ENCODE data around the gene MVK.

- TF ChIP-seq POLR2A (IDR thresholded peaks at IDR 0.05): no peak
- TF ChIP-seq, protein P1, sequence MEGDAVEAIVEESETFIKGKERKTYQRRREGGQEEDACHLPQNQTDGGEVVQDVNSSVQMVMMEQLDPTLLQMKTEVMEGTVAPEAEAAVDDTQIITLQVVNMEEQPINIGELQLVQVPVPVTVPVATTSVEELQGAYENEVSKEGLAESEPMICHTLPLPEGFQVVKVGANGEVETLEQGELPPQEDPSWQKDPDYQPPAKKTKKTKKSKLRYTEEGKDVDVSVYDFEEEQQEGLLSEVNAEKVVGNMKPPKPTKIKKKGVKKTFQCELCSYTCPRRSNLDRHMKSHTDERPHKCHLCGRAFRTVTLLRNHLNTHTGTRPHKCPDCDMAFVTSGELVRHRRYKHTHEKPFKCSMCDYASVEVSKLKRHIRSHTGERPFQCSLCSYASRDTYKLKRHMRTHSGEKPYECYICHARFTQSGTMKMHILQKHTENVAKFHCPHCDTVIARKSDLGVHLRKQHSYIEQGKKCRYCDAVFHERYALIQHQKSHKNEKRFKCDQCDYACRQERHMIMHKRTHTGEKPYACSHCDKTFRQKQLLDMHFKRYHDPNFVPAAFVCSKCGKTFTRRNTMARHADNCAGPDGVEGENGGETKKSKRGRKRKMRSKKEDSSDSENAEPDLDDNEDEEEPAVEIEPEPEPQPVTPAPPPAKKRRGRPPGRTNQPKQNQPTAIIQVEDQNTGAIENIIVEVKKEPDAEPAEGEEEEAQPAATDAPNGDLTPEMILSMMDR (IDR thresholded peaks at IDR 0.05): no peak
Measured at GRCh38 chr12:109592905-109593272, 19.3 kb downstream of the MVK start.
